AG09319 (cell line): ENCODE measurements around the gene EXT2.

Source experiments
- DNase-seq: peaks from one replicate; pipeline ENCODE4 v3.0.0-alpha.2; 2010; ENCODE audit warnings: low read depth; ENCODE audit errors: extremely low read depth
- TF ChIP-seq, protein P1 (sequence below): IDR thresholded peaks from 2 replicates; pipeline ENCODE4 v1.5.1; 2011; ENCODE audit warnings: low read depth, mild to moderate bottlenecking, inconsistent platforms, low read length, moderate library complexity

Gene EXT2

DNA sequence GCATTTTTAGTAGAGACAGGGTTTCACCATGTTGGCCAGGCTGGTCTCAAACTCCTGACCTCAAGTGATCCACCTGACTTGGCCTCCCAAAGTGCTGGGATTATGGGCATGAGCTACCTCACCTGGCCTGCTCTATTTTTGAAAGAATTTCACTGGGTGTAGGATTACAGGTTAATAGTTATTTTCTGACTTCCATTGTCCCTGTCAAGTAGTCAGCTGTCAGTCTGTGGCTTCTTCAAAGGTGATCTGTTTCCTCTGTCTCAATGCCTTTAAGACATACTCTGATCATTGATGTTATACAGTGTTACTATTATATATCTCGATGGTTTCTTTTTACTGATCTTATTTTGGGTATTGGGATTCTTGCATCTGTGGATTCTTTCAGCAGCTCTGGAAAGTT, 10.1 kb upstream of the EXT2 start:
- no peak for DNase-seq
- TF ChIP-seq, protein P1, sequence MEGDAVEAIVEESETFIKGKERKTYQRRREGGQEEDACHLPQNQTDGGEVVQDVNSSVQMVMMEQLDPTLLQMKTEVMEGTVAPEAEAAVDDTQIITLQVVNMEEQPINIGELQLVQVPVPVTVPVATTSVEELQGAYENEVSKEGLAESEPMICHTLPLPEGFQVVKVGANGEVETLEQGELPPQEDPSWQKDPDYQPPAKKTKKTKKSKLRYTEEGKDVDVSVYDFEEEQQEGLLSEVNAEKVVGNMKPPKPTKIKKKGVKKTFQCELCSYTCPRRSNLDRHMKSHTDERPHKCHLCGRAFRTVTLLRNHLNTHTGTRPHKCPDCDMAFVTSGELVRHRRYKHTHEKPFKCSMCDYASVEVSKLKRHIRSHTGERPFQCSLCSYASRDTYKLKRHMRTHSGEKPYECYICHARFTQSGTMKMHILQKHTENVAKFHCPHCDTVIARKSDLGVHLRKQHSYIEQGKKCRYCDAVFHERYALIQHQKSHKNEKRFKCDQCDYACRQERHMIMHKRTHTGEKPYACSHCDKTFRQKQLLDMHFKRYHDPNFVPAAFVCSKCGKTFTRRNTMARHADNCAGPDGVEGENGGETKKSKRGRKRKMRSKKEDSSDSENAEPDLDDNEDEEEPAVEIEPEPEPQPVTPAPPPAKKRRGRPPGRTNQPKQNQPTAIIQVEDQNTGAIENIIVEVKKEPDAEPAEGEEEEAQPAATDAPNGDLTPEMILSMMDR = no peak

DNA sequence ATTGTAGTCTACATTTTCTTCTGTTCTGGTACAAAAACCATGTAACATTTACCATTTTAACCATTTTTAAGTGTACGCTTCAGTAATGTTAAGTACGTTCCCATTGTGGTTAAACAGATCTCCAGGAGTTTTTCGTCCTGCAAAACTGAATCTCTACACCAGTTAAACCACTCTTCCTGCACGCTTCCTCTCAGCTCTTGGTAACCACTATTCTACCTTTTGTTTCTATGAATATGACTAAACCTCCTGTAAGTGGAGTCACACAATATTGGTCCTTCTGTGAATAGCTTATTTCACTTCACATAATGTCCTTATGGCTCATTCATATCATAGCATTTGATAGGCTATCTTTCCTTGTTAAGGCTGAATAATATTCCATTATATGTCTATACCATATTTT, 7.1 kb upstream of the EXT2 start:
- TF ChIP-seq, protein P1 = no peak
- no peak for DNase-seq

GRCh38 chr11:44088871-44089270, 6.6 kb upstream of the EXT2 start:
- DNase-seq = no peak
- TF ChIP-seq, protein P1 = no peak

DNA sequence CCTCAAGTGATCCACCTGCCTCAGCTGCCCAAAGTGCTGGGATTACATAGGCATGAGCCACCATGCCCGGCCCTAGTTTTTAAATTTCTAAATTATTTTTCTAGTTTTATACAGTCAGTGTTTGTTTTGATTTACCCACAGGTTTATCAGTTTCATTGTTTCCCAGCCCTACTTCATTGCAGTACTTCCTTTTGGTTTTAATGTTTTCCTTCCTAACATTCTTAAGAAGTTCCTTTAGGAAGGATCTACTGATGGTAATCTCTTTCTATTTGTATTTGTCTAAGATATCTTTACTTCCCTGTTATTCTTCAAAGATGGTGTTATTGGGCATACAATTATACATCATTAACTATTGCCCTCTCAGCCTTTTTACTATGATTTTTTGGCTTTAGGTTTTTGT, 4.9 kb upstream of the EXT2 start:
- no peak for DNase-seq
- TF ChIP-seq, protein P1 = no peak

- DNase-seq = peak; percentile 60
- TF ChIP-seq, protein P1 = peak; percentile 76
Observed at GRCh38 chr11:44094260-44094868, 1.1 kb upstream of the EXT2 start.

DNA sequence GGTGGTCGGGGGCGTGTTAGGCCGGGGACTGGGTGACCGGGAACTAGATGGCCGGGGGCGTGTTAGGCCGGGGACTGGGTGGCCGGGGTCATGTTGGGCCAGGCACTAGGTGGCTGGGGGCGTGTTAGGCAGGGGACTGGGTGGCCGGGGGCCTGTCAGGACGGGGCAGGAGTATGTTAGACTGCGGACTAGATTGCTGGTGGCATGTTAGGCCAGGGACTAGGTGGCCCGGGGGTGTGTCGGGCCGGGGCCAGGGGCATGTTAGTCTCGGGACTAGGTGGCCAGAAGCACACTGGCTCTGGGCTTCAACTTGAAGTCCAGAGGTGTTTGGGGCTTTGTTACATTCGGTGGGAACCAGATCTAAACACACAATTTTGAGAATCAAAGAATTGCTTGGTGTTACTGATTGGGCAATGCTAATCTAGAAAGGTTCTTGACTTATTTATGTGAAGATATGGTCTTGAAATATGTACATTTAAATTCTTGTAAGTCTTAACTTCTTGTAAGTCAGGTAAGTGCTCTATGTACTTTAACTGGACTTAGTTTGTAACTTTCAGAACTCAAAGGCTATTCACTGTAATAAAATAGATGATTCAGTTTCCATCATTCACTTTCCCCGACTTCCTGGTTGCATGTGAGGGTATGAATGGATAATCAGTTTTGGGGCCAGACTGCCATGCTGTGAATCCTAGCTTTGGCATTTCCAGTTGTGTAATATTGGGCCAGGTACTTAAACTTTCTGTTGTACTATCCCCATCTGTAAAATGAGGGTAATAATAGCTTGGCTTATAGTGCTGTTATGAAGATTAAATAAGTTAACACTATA, 1.1 kb downstream of the EXT2 start:
- DNase-seq = no peak
- TF ChIP-seq, protein P1 = no peak

GRCh38 chr11:44097821-44098220, 2.3 kb downstream of the EXT2 start:
- no peak for DNase-seq
- TF ChIP-seq, protein P1 = no peak
